ENCODE measurements around the gene PAK5. TPM values are rescaled to one million over a fixed set of nuclear protein-coding genes. Genes with fewer than 3 reads are reported as not detected.
A peak's percentile ranks its signal among the peaks of the same experiment; 100 is the strongest.

Gene PAK5
- polyA plus RNA-seq, 6 donors from 2014 or later, result not detected

DNA sequence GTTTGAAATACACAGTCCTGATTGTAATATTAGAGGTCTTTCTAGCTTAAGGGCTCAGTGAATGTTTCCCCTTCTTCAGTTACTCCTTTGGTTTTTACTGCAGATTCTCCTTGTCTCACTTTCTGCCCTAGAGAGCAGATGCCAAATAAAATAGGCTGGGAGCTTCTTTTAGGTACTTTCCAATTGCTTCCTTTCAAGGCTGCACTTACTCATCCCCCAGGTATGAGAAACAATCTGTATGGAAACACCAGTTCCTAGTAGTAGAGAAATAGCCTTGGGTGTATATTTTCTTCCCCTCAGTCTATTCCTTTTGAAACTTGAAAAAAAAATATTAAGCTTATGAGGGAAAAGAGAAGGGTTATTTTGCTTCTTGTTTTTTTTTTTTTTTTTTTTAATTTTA is 139.7 kb downstream of the PAK5 start:
- peaks cover 0 to 9% (median 5%) of the 10 kb centered on the region in 3 donors for H3K27me3 Mint-ChIP-seq
- DNase-seq, result no peak
- H3K27ac Mint-ChIP-seq, result no peak overlapping the region
- no peaks in the 10 kb centered on the region for H3K4me1 Mint-ChIP-seq
- no peak overlapping the region for H3K4me3 Mint-ChIP-seq
- H3K36me3 Mint-ChIP-seq, result no peaks in the 10 kb centered on the region
- peaks cover 0 to 3% (median 0%) of the 10 kb centered on the region in 7 donors for H3K9me3 Mint-ChIP-seq
- ATAC-seq (ENCODE audit: low read depth in 2 of 2), result no peak

DNA sequence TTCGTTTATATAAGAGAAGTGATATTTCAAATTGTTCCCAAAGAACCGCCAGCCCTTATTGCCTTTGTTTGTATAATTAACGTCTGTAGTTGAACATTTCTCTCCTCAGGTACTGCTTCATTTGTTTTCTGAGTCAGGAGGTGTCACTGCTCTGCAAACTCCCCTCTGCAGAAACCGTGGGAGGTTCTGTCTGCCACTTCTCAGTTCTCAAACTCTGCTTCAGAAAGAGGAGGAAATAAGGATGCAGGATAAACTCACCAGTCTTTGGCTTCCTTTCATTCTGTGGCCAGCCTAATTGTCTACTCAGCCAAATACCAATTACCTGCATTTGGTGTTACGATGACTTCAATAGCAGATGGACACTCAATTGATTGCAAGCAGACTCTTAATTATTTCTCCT is 149.8 kb downstream of the PAK5 start:
- Mint-ChIP-seq H3K27ac (no peak overlapping the region), H3K27me3 (peaks cover 0 to 17% (median 7%) of the 10 kb centered on the region in 3 donors), H3K4me1 (no peaks in the 10 kb centered on the region), H3K4me3 (no peak overlapping the region), H3K9me3 (peaks cover 0 to 8% (median 1%) of the 10 kb centered on the region in 7 donors), H3K36me3 (no peaks in the 10 kb centered on the region)
- DNase-seq (no peak), ATAC-seq (ENCODE audit: low read depth in 2 of 2) (no peak)

DNA sequence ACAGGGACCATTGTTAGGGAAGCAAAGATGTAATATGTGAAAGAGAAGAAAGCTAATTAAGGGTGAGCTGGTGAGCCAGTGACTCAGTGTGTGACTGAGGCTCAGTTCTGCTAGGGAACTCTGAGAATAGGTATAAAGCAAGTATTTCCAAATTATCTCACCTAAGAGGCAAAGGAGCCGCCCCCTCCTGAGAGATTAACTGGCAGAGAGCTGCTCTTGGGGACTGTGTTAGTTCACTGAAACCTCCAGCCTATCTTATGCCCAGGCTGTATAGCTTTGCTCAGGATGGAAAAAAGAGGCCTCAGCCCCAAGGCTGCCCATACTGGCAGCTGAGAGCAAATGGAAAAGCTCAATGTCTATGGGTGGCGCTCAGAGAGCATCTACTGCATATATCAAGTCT is 152.0 kb downstream of the PAK5 start:
- Mint-ChIP-seq H3K27me3 (peaks cover 0 to 11% (median 7%) of the 10 kb centered on the region in 3 donors), H3K9me3 (peaks cover 0 to 8% (median 1%) of the 10 kb centered on the region in 7 donors), H3K36me3 (no peaks in the 10 kb centered on the region), H3K27ac (no peak overlapping the region), H3K4me3 (no peak overlapping the region), H3K4me1 (no peaks in the 10 kb centered on the region)
- no peak for ATAC-seq (ENCODE audit: low read depth in 2 of 2)
- DNase-seq, result no peak

DNA sequence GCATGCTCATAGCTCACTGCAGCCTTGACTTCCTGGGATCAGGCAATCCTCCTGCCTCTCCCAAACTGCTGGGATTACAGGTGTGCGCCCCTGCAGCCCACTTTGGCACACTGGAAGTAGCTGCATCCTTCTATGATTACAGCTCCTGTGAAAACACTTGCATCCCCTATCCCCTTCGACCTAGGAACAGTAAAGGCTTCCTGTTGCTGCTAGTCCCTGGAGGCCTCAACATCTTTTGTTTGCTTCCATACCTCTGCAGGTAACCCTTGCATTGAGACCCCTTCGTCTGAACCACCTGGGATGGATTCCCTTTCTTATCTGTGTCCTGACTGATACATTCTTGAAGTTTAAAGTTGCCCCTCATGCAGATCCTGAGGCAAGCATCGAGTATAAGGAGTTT is 152.4 kb downstream of the PAK5 start:
- Mint-ChIP-seq H3K36me3 (no peaks in the 10 kb centered on the region), H3K4me1 (no peaks in the 10 kb centered on the region), H3K9me3 (peaks cover 0 to 8% (median 1%) of the 10 kb centered on the region in 7 donors), H3K27ac (no peak overlapping the region), H3K4me3 (no peak overlapping the region), H3K27me3 (peaks cover 0 to 11% (median 7%) of the 10 kb centered on the region in 3 donors)
- DNase-seq, result no peak
- no peak for ATAC-seq (ENCODE audit: low read depth in 2 of 2)

GRCh38 chr20:9686001-9686400 is 152.9 kb downstream of the PAK5 start:
- H3K4me1 Mint-ChIP-seq, result no peaks in the 10 kb centered on the region
- H3K27me3 Mint-ChIP-seq, result peaks cover 0 to 11% (median 7%) of the 10 kb centered on the region in 3 donors
- DNase-seq, result no peak
- no peaks in the 10 kb centered on the region for H3K36me3 Mint-ChIP-seq
- H3K27ac Mint-ChIP-seq, result no peak overlapping the region
- no peak overlapping the region for H3K4me3 Mint-ChIP-seq
- ATAC-seq (ENCODE audit: low read depth in 2 of 2), result no peak
- H3K9me3 Mint-ChIP-seq, result peaks cover 0 to 5% (median 1%) of the 10 kb centered on the region in 7 donors

- no peak for DNase-seq
- no peaks in the 10 kb centered on the region for H3K4me1 Mint-ChIP-seq
- H3K9me3 Mint-ChIP-seq, result peaks cover 0 to 2% (median 0%) of the 10 kb centered on the region in 7 donors
- no peak overlapping the region for H3K4me3 Mint-ChIP-seq
- no peak for ATAC-seq (ENCODE audit: low read depth in 2 of 2)
- peaks cover 0 to 11% (median 10%) of the 10 kb centered on the region in 3 donors for H3K27me3 Mint-ChIP-seq
- H3K27ac Mint-ChIP-seq, result no peak overlapping the region
- no peaks in the 10 kb centered on the region for H3K36me3 Mint-ChIP-seq
Observed at GRCh38 chr20:9685011-9685410, 153.9 kb downstream of the PAK5 start.

DNA sequence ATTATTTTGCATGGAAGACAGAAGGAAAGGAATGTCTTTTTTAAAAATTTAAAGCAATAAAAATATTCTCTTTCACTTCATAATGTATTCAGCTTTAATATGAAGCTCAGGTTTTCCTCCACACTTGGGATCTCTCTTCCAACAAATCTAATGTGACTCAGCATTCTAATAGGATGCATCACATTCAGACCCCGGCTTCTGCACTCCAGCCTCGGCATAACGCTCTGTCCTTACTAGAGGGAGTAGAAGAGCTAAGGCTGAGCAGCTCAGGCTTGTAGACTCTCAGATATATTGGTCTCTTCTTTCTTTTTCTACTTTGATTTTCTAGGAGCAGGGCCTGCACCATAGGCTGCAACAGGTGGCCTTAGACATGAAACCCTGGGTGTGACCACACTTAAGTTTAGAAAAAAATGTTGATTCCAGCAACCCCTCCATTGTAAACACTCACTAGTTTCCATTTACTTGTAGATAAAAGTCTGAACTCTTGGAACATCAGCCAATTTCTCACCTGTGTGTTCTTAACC is 161.7 kb downstream of the PAK5 start:
- H3K27ac Mint-ChIP-seq, result no peak overlapping the region
- H3K36me3 Mint-ChIP-seq, result no peaks in the 10 kb centered on the region
- H3K27me3 Mint-ChIP-seq, result peaks cover 0 to 15% (median 6%) of the 10 kb centered on the region in 3 donors
- peak overlapping the region in 1 of 8 donors; percentile 58 for H3K4me3 Mint-ChIP-seq
- no peaks in the 10 kb centered on the region for H3K4me1 Mint-ChIP-seq
- DNase-seq (no peak), ATAC-seq (ENCODE audit: low read depth in 2 of 2) (no peak)
- peaks cover 2 to 12% (median 5%) of the 10 kb centered on the region in 7 donors for H3K9me3 Mint-ChIP-seq

DNA sequence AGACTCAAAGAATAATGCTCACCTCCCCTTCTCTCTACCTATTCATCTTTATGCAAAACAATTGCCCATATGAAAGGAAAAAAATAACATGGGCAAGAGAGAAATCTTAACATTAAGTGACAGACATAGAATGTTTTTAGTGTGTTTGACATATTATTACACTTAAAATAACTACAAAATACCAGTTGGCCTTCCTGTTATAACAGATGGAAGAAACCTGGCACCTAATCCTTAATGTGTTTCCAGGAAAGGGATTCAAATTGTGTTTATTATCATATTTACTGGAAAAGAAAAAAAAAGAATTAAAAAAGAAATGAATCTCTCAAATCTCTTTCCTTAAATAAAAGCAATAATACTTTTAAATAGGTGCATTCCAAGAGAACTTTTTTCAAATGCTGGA is 165.9 kb downstream of the PAK5 start:
- no peak for DNase-seq
- Mint-ChIP-seq H3K4me3 (no peak overlapping the region), H3K4me1 (no peaks in the 10 kb centered on the region), H3K9me3 (peaks cover 4 to 12% (median 5%) of the 10 kb centered on the region in 7 donors), H3K27ac (no peak overlapping the region), H3K27me3 (peaks cover 0 to 6% (median 5%) of the 10 kb centered on the region in 3 donors), H3K36me3 (no peaks in the 10 kb centered on the region)
- no peak for ATAC-seq (ENCODE audit: low read depth in 2 of 2)

DNA sequence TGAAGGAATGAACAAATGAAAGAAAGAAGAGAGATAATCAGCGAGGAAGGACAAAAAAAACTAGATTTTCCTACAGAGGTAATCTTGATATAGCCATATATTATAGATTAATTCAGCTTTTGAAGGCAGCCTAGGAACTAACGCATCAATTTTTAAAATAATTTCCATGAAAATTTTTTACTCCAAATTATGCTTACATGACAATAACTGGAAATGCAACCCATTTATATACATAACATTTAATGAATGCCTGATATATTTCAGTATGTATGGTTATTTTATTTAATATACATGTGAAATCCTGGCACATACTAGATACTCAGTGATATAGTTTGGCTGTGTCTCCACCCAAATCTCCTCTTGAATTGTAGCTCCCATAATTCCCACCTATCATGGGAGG is 166.8 kb downstream of the PAK5 start:
- Mint-ChIP-seq H3K4me3 (no peak overlapping the region), H3K9me3 (peaks cover 4 to 12% (median 5%) of the 10 kb centered on the region in 7 donors), H3K4me1 (no peaks in the 10 kb centered on the region), H3K27me3 (peaks cover 0 to 6% (median 5%) of the 10 kb centered on the region in 3 donors), H3K27ac (no peak overlapping the region), H3K36me3 (no peaks in the 10 kb centered on the region)
- no peak for DNase-seq
- ATAC-seq (ENCODE audit: low read depth in 2 of 2), result no peak

GRCh38 chr20:9668381-9668780 is 170.5 kb downstream of the PAK5 start:
- Mint-ChIP-seq H3K36me3 (no peaks in the 10 kb centered on the region), H3K27me3 (peaks cover 0 to 13% (median 0%) of the 10 kb centered on the region in 3 donors), H3K4me1 (no peaks in the 10 kb centered on the region), H3K27ac (no peak overlapping the region), H3K9me3 (peaks cover 0 to 9% (median 4%) of the 10 kb centered on the region in 7 donors), H3K4me3 (peak overlapping the region in 1 of 8 donors; percentile 22)
- DNase-seq (no peak), ATAC-seq (ENCODE audit: low read depth in 2 of 2) (no peak)

DNA sequence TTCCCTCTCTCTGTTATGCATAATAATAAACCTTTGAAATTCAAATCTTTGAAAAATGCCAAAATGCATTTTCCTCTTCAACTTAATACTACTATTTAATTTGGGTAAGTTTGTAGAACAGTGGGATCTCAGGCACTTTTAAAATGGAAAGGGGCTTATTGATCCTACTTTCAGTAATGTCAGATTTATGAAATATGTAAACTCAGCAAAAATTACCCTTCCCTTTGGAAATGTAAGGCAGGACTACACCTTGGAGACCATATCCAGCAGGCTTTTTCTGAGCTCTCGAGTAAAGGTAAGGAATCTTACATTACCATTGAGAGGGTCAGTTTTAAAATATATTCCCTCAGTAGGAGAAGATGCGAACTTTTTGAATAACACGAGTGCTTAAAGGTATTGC is 175.5 kb downstream of the PAK5 start:
- DNase-seq, result no peak
- Mint-ChIP-seq H3K27ac (no peak overlapping the region), H3K27me3 (peaks cover 0 to 10% (median 8%) of the 10 kb centered on the region in 3 donors), H3K4me3 (no peak overlapping the region), H3K4me1 (no peaks in the 10 kb centered on the region), H3K36me3 (peaks cover 0 to 6% of the 10 kb centered on the region in 2 donors), H3K9me3 (peaks cover 0 to 10% (median 4%) of the 10 kb centered on the region in 7 donors)
- ATAC-seq (ENCODE audit: low read depth in 2 of 2), result no peak

DNA sequence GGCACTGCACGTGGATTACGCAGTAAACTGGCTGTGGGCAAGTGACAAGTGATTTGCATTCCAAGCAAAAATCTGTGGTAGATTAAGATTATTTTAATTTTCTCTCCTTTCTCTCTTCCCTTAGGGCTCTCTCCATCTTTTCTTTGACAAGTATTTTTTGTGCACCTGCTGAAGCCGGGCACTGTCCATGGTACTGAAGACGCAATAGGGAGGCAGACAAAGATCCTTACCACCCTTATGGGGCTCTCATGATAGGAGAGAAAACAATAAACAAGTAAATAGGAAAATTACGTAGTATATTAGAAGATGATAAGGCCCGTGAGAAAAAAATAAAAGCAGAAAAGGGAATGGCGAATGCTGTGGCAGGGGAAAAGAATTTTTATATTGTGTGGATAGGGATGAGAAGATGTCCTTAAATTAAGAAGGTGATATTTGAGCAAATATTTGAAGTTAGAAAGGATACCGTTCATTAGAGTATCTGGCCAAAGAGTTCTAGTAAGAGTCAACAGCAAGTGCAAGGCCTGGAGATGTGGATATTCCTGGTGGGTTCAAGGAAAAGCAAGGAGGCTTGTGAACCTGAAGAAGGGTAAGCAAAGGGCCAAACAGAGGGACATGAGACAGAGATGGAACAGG is 178.5 kb downstream of the PAK5 start:
- H3K27me3 Mint-ChIP-seq, result peaks cover 0 to 10% (median 8%) of the 10 kb centered on the region in 3 donors
- H3K27ac Mint-ChIP-seq, result no peak overlapping the region
- no peaks in the 10 kb centered on the region for H3K4me1 Mint-ChIP-seq
- ATAC-seq (ENCODE audit: low read depth in 2 of 2) (no peak), DNase-seq (no peak)
- no peak overlapping the region for H3K4me3 Mint-ChIP-seq
- H3K36me3 Mint-ChIP-seq, result peaks cover 0 to 6% of the 10 kb centered on the region in 2 donors
- H3K9me3 Mint-ChIP-seq, result peaks cover 0 to 10% (median 3%) of the 10 kb centered on the region in 7 donors

DNA sequence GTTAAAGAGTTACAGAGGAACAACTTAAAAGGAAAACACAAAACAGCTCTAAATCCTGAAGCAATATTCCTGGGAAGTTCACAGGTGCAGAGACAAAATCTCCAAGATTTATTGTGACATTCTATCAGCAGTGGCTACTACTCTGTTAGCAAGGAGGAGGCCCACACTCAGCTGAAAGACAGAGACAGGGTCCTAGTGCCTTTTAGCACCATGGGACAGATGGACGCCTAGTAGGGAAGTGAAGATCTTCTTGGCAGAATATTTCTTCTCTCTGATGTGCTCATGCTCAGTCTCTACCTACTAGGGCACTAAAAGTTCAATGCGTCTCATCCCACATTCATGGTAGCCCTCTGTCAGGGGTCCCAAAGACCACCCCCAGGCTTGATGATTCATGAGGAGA is 191.1 kb downstream of the PAK5 start:
- H3K36me3 Mint-ChIP-seq, result no peaks in the 10 kb centered on the region
- H3K27ac Mint-ChIP-seq, result no peak overlapping the region
- H3K4me3 Mint-ChIP-seq, result peak overlapping the region in 1 of 8 donors; percentile 5
- ATAC-seq (ENCODE audit: low read depth in 2 of 2) (no peak), DNase-seq (no peak)
- no peaks in the 10 kb centered on the region for H3K4me1 Mint-ChIP-seq
- peaks cover 0 to 6% (median 0%) of the 10 kb centered on the region in 3 donors for H3K27me3 Mint-ChIP-seq
- H3K9me3 Mint-ChIP-seq, result peaks cover 0 to 5% (median 2%) of the 10 kb centered on the region in 7 donors

- no peak for DNase-seq
- ATAC-seq (ENCODE audit: low read depth in 2 of 2), result no peak
- Mint-ChIP-seq H3K9me3 (peaks cover 0 to 5% (median 2%) of the 10 kb centered on the region in 7 donors), H3K27me3 (peaks cover 0 to 6% (median 0%) of the 10 kb centered on the region in 3 donors), H3K4me1 (no peaks in the 10 kb centered on the region), H3K36me3 (no peaks in the 10 kb centered on the region), H3K4me3 (no peak overlapping the region), H3K27ac (no peak overlapping the region)
Observed at GRCh38 chr20:9646375-9646774, 192.5 kb downstream of the PAK5 start.

Data from naive B cell (primary cell).